OCI-LY3 (cell line): ENCODE results near the gene KRTAP12-1.
"Not testable (repeated sequence)": the region's sequence is repeated elsewhere in the genome, so short reads cannot be mapped to it uniquely, and the experiment has no call there.

Experiments used
- H2AFZ ChIP-seq: fragments of 200-600, 300-600 bp; shearing (Covaris generic); 2 replicates; pipeline ENCODE4 v1.6.0; 2014; ENCODE audit warnings: antibody characterized with exemption, low read depth, low read length
- H3K27ac ChIP-seq: fragments of 200-600, 300-600 bp; sonication (generic); 2 replicates; pipeline ENCODE4 v1.5.1; 2014; ENCODE audit warnings: mild to moderate bottlenecking, low read length, moderate library complexity, mixed read lengths
- H3K27me3 ChIP-seq: fragments of 200-600, 300-600 bp; sonication (generic); 2 replicates; pipeline ENCODE4 v1.6.1; 2014; ENCODE audit warnings: low read depth, low read length, mixed read lengths
- H3K36me3 ChIP-seq: fragments of 200-600, 300-600 bp; sonication (generic); replicated peaks from 2 replicates; pipeline ENCODE3; 2014; ENCODE audit warnings: low read depth, low read length, mixed read lengths
- H3K4me1 ChIP-seq: fragments of 300-600, 200-600 bp; sonication (generic); 2 replicates; pipeline ENCODE4 v1.6.1; 2014; ENCODE audit warnings: low read length, mixed read lengths
- H3K4me2 ChIP-seq: fragments of 200-600, 300-600 bp; sonication (generic); 2 replicates; pipeline ENCODE4 v1.6.1; 2014; ENCODE audit warnings: low read length, mixed read lengths
- H3K4me3 ChIP-seq: fragments of 300-600, 200-600 bp; sonication (generic); 2 replicates; pipeline ENCODE4 v1.5.1; 2014; ENCODE audit warnings: antibody characterized with exemption, mild to moderate bottlenecking, low read length, moderate library complexity
- H3K79me2 ChIP-seq: fragments of 300-600, 200-600 bp; shearing (Covaris generic); 2 replicates; pipeline ENCODE4 v1.6.1; 2014; ENCODE audit warnings: mild to moderate bottlenecking, low read length, mixed read lengths
- H3K9ac ChIP-seq: fragments of 300-600, 200-600 bp; shearing (Covaris generic); 2 replicates; pipeline ENCODE4 v1.6.0; 2014; ENCODE audit warnings: mild to moderate bottlenecking, low read length, moderate library complexity
- H3K9me3 ChIP-seq: fragments of 200-600, 300-600 bp; shearing (Covaris generic); 2 replicates; pipeline ENCODE4 v1.6.1; 2014; ENCODE audit warnings: low read length, mixed read lengths; ENCODE audit not compliant: insufficient read depth
- H4K20me1 ChIP-seq: fragments of 200-600, 300-600 bp; sonication (generic); 2 replicates; pipeline ENCODE4 v1.6.1; 2016; ENCODE audit warnings: low read length, mixed read lengths; ENCODE audit not compliant: insufficient read depth
- EZH2phosphoT487 ChIP-seq: fragments of 200-600 bp; shearing (Covaris generic); IDR thresholded peaks from 2 replicates; pipeline ENCODE4 v1.6.1; 2018; ENCODE audit warnings: antibody characterized with exemption, mixed run types, low read depth
- TF ChIP-seq, protein P1 (sequence below): fragments of 200-600, 300-600 bp; sonication (generic); IDR thresholded peaks from 2 replicates; pipeline ENCODE4 v1.5.1; 2014; ENCODE audit warnings: antibody characterized with exemption, low read length, low read depth

The KRTAP12-1 gene

DNA sequence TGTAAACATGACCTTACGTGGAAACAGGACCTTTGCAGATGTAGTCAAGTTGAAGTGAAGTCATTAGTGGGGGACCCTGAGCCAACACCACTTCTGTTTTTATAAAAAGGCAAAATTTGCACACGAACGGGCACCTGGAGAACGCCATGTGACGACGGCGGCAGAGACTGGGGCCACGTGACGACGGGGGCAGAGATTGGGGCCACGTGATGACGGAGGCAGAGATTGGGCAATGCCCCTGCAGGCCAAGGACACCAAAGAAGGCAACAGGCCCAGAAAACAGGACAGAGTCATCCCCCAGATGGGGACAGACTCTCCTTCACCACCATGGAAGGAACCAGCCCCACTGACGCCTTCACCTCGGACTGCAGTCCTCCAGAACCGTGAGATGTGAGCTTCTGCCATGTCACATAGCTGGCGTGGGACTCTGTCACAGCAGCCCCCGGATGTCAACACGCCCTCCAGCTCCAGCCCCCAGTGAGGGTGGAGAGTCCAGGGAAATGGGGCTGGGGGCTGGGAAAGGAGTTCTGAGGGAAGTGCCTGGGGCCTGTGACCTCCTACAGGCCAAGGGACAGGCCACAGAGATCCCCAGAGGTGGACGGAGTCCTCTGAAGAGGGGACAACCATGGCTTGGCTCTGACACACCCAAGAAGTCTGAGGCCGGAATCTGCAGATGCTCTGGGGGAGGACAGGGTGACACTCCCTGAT is 31.5 kb downstream of the KRTAP12-1 start:
- Histone ChIP-seq H3K4me1 (no peaks in the 10 kb centered on the region), H3K36me3 (no peaks in the 10 kb centered on the region)

DNA sequence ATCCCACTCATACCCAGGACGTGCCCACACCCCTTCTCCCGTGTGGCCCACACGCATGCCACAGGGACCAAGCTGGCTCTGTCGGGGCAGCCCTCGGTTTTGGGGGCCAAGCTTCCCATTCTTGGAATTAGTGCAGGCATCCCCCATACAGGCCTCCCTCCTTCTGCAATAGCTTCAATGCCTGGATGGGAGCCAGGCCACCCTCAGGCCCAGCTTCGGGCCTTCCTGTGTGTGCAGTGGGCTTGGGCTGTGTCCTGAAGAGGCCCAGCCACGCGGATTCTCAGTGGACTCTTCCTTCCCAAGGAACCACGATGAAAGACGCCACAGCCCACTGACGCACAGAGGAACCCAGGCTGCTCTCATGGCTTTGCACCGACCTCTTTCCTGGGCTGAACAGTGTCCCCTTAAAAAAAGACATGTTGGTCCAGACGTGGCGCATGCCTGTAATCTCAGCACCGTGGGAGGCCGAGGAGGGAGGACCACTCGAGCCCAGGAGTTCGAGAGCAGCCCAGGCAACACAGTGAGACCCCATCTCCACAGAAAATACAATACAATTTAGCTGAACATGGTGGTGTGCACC is 32.4 kb downstream of the KRTAP12-1 start:
- Histone ChIP-seq H3K4me2 (no peak overlapping the region), H2AFZ (no peak overlapping the region), H3K27me3 (no peaks in the 10 kb centered on the region), H3K9ac (no peak overlapping the region), H3K4me3 (no peak overlapping the region), H3K36me3 (no peaks in the 10 kb centered on the region), H3K9me3 (no peaks in the 10 kb centered on the region), H4K20me1 (no peaks in the 10 kb centered on the region), H3K4me1 (no peaks in the 10 kb centered on the region), H3K27ac (no peak overlapping the region), H3K79me2 (no peaks in the 10 kb centered on the region)
- no peak for TF ChIP-seq EZH2phosphoT487
- TF ChIP-seq, protein P1, sequence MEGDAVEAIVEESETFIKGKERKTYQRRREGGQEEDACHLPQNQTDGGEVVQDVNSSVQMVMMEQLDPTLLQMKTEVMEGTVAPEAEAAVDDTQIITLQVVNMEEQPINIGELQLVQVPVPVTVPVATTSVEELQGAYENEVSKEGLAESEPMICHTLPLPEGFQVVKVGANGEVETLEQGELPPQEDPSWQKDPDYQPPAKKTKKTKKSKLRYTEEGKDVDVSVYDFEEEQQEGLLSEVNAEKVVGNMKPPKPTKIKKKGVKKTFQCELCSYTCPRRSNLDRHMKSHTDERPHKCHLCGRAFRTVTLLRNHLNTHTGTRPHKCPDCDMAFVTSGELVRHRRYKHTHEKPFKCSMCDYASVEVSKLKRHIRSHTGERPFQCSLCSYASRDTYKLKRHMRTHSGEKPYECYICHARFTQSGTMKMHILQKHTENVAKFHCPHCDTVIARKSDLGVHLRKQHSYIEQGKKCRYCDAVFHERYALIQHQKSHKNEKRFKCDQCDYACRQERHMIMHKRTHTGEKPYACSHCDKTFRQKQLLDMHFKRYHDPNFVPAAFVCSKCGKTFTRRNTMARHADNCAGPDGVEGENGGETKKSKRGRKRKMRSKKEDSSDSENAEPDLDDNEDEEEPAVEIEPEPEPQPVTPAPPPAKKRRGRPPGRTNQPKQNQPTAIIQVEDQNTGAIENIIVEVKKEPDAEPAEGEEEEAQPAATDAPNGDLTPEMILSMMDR, result no peak

More for the DNA sequence above, 31.5 kb downstream of the KRTAP12-1 start:
- H3K27ac ChIP-seq, result no peak overlapping the region
- no peak overlapping the region for H3K4me3 ChIP-seq
- no peak for TF ChIP-seq EZH2phosphoT487
- TF ChIP-seq, protein P1, result no peak
- H3K9ac ChIP-seq, result no peak overlapping the region
- H4K20me1 ChIP-seq, result no peaks in the 10 kb centered on the region
- H2AFZ ChIP-seq, result no peak overlapping the region
- no peaks in the 10 kb centered on the region for H3K9me3 ChIP-seq
- H3K79me2 ChIP-seq, result no peaks in the 10 kb centered on the region
- H3K4me2 ChIP-seq, result no peak overlapping the region
- no peaks in the 10 kb centered on the region for H3K27me3 ChIP-seq

DNA sequence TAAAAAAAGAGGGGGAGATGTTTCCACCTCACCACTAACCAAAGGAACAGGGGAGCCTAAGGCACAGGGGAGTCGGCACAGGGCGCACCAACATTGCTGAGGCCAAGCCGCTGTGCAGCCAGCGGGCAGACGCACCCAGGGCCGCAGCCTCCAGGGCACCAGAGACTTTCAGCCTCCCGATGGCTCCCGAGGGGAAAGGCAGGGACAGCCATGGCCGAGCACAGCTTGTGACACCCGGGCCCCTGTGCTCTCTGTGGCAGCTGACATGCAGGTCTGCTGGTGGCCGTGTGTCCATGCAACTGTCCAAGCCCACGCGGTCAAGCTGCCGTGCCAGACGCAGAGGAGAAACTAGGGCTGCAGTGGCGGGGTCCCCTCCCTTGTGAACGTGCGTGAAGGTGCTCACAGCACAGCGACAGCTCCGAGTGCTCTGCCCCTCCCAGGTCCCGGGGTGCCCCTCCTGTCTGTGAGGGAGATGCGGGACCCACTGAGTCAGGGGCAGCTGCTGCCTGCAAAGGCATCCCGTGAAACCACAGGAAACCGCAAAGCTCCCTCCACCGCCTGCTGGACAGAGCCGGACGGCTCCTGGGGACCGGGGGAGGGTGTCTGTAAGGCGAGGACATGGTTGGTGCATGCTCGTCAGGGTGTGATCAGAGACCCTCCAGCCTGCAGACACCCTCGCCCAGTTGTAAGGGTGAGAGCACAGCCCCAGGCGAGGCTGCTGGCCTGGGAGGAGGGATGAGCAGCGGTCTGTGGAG is 33.2 kb downstream of the KRTAP12-1 start:
- Histone ChIP-seq H4K20me1 (no peaks in the 10 kb centered on the region), H3K4me2 (no peak overlapping the region), H3K9me3 (no peaks in the 10 kb centered on the region), H3K4me1 (no peaks in the 10 kb centered on the region), H3K79me2 (no peaks in the 10 kb centered on the region), H3K4me3 (no peak overlapping the region), H3K27me3 (no peaks in the 10 kb centered on the region), H3K9ac (no peak overlapping the region), H2AFZ (no peak overlapping the region), H3K36me3 (no peaks in the 10 kb centered on the region), H3K27ac (no peak overlapping the region)
- TF ChIP-seq, protein P1, result no peak
- no peak for TF ChIP-seq EZH2phosphoT487

DNA sequence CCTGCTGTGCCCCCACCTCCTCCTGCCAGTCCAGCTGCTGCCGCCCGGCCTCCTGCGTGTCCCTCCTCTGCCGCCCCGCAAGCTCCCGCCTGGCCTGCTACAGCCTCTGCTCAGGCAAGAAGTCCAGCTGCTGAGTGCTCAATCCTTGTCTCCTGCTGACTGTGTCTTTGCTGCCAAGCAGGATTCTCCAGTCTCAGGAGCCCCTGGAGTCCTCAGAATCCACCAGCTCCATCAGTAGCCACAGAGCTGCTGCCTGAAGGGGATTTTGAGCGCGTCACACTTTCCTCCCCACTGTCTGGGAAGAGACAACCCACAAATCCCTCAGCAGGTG is 34.8 kb downstream of the KRTAP12-1 start:
- Histone ChIP-seq H2AFZ (no peak overlapping the region), H3K4me1 (no peaks in the 10 kb centered on the region), H3K79me2 (no peaks in the 10 kb centered on the region), H3K4me3 (no peak overlapping the region), H3K9me3 (no peaks in the 10 kb centered on the region), H4K20me1 (no peaks in the 10 kb centered on the region), H3K9ac (no peak overlapping the region), H3K36me3 (no peaks in the 10 kb centered on the region), H3K27me3 (no peaks in the 10 kb centered on the region), H3K4me2 (no peak overlapping the region), H3K27ac (no peak overlapping the region)
- TF ChIP-seq, protein P1, result no peak
- no peak for TF ChIP-seq EZH2phosphoT487

DNA sequence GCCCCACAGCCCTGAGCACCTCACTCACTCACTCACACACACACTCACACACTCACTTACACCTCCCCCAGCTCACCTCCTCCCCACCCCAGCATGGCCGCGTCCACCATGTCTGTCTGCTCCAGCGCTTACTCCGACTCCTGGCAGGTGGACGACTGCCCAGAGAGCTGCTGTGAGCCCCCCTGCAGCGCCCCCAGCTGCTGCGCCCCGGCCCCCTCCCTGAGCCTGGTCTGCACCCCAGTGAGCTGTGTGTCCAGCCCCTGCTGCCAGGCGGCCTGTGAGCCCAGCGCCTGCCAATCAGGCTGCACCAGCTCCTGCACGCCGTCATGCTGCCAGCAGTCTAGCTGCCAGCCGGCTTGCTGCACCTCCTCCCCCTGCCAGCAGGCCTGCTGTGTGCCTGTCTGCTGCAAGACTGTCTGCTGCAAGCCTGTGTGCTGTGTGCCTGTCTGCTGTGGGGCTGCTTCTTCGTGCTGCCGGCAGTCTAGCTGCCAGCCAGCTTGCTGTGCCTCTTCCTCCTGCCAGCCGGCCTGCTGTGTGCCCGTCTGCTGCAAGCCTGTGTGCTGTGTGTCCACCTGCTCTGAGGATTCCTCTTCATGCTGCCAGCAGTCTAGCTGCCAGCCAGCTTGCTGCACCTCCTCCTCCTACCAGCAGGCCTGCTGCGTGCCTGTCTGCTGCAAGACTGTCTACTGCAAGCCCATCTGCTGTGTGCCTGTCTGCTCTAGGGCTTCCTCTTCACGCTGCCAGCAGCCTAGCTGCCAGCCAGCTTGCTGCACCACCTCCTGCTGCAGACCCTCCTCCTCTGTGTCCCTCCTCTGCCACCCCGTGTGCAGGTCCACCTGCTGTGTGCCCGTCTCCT is 35.4 kb downstream of the KRTAP12-1 start, which contains the start of gene KRTAP10-11:
TSS of gene KRTAP10-11 (plus strand) at position 49 of the 856 bp plus-strand sequence. CDS start at position 94, 45 bp downstream.
- H4K20me1 ChIP-seq, H3K4me2 ChIP-seq, H3K9ac ChIP-seq, H3K27me3 ChIP-seq, H3K79me2 ChIP-seq, H3K36me3 ChIP-seq, H3K4me3 ChIP-seq, H3K4me1 ChIP-seq, H3K27ac ChIP-seq, H3K9me3 ChIP-seq, H2AFZ ChIP-seq: not testable (repeated sequence)
